ENCODE data around the gene SCARB1. TPM values are rescaled to one million over a fixed set of nuclear protein-coding genes. Genes with fewer than 3 reads are reported as not detected.

SCARB1 gene
- total and polyA plus RNA-seq, 2 donors (not counting 3 experiments of a cell fraction or from before 2014, with no cell fraction given), result 125 to 141 TPM

DNA sequence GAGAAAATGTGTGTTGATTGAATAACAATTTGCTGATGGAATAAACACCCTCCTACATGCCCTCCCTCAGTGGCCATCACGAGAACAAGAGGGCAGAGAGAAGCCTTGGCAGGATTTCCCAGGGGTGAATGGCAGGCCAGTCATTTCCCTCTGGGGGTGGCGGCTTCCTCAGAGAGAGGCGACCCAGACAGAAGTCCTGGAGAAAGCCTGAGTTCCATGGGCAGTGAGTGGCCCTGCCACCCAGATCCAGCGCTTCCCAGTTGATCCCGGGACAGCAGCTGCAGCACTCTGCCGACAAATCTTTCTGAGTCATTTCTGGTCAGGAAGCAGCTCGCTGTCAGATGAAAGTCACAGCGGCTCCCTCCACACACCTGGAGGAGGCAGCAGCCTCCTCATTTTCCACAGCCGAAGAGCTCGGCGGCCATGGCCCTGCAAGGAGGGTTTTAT lies 123.0 kb downstream of the SCARB1 start:
- Histone ChIP-seq H3K4me3 (replicated peaks in 1 of 3; ENCODE audit: insufficient read depth in 1 of 3, low read depth in 1 of 3, low read length in 3 of 3) (no peak overlapping the region), H3K9me1 (replicated peaks; ENCODE audit: control insufficient read depth, extremely low read depth, insufficient read depth, low read length) (no peaks in the 10 kb centered on the region), H3K79me2 (ENCODE audit: control insufficient read depth, insufficient read depth, low read length) (no peaks in the 10 kb centered on the region), H3K27me3 (ENCODE audit: control insufficient read depth in 2 of 2, insufficient read depth in 2 of 2, low read length in 2 of 2) (no peaks in the 10 kb centered on the region), H2AFZ (ENCODE audit: low read depth, low read length) (peak overlapping the region; percentile 6), H3K9me3 (replicated peaks; ENCODE audit: control insufficient read depth, insufficient read depth, low read length) (peaks cover 3% of the 10 kb centered on the region), H3K4me2 (ENCODE audit: insufficient read depth, low read length) (peak overlapping the region; percentile 27), H4K20me1 (replicated peaks; ENCODE audit: control insufficient read depth, extremely low read depth, insufficient read depth, low read length) (no peaks in the 10 kb centered on the region), H3K27ac (ENCODE audit: insufficient read depth, low read depth, low read length) (peak overlapping the region; percentile 88), H3K9ac (replicated peaks; ENCODE audit: extremely low read depth, insufficient read depth, low read length) (peak overlapping the region; percentile 50), H3K36me3 (ENCODE audit: control insufficient read depth in 2 of 2, extremely low read depth in 1 of 2, insufficient read depth in 2 of 2, low read length in 2 of 2) (no peaks in the 10 kb centered on the region), H3K4me1 (ENCODE audit: control insufficient read depth, extremely low read depth, insufficient read depth, low read length) (peaks cover 42% of the 10 kb centered on the region)
- peak; percentile 45 for TF ChIP-seq GATA2 (IDR thresholded peaks at IDR 0.05; ENCODE audit: insufficient read depth, insufficient read length, low read depth, low read length)
- TF ChIP-seq POLR2A (IDR thresholded peaks at IDR 0.05; ENCODE audit: low read depth, low read length), result no peak
- peak; percentile 62 for TF ChIP-seq JUN (IDR thresholded peaks at IDR 0.05; ENCODE audit: borderline replicate concordance, insufficient read depth, insufficient read length, low read depth)
- TF ChIP-seq, protein P1, sequence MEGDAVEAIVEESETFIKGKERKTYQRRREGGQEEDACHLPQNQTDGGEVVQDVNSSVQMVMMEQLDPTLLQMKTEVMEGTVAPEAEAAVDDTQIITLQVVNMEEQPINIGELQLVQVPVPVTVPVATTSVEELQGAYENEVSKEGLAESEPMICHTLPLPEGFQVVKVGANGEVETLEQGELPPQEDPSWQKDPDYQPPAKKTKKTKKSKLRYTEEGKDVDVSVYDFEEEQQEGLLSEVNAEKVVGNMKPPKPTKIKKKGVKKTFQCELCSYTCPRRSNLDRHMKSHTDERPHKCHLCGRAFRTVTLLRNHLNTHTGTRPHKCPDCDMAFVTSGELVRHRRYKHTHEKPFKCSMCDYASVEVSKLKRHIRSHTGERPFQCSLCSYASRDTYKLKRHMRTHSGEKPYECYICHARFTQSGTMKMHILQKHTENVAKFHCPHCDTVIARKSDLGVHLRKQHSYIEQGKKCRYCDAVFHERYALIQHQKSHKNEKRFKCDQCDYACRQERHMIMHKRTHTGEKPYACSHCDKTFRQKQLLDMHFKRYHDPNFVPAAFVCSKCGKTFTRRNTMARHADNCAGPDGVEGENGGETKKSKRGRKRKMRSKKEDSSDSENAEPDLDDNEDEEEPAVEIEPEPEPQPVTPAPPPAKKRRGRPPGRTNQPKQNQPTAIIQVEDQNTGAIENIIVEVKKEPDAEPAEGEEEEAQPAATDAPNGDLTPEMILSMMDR (IDR thresholded peaks at IDR 0.05; ENCODE audit: extremely low read depth in 1 of 2, insufficient read depth in 1 of 2, low read depth in 1 of 2, low read length in 2 of 2), result peak; percentile 7 to 13
- TF ChIP-seq MAX (IDR thresholded peaks at IDR 0.05; ENCODE audit: insufficient read depth, insufficient read length), result no peak
- TF ChIP-seq MYC (IDR thresholded peaks at IDR 0.05; ENCODE audit: low read depth, low read length), result no peak
- peak; percentile 85 for TF ChIP-seq FOS (IDR thresholded peaks at IDR 0.05; ENCODE audit: borderline replicate concordance, insufficient read depth, low read length)
- TF ChIP-seq EZH2 (IDR thresholded peaks at IDR 0.05; ENCODE audit: borderline replicate concordance, low read depth, low read length, severe bottlenecking), result no peak
- TF ChIP-seq POLR2AphosphoS5 (IDR thresholded peaks at IDR 0.05; ENCODE audit: insufficient read depth, low read depth, low read length), result peak; percentile 86
- intact Hi-C loops (cut with micrococcal nuclease), result loop anchor here (1.0 to 2.0 kb wide), 5 partner anchors 13 to 222 kb away; no protein-coding TSS in a partner anchor
- dilution Hi-C loops (cut with MboI; ENCODE audit: extremely low pct_ligation_motif_present, low sequenced_read_pairs), result no loop called here
- no TSS peak for BruUV-seq (replicated peaks)
- ChIA-PET CTCF (interaction anchor here (0.8 to 2.1 kb wide), 15 partner anchors 10 to 361 kb away, joined by 3 to 8 read pairs (median 5); partner anchors contain the start of gene NCOR2), POLR2A (interaction anchor here (0.6 to 1.2 kb wide), 3 partner anchors 46 to 217 kb away, joined by 3 to 4 read pairs (median 3); no protein-coding TSS in a partner anchor)
- peak; percentile 95 for FAIRE-seq
- peak; percentile 87 for DNase-seq (ENCODE audit: low read depth, low spot score)
